Tibial nerve (tissue), 4 donors: ENCODE data around the gene TRAF3.

ENCODE experiments used
- EP300 ChIP-seq, 2 donors: sonication (generic); formaldehyde crosslinking; IDR thresholded peaks; one replicate each; pipeline ENCODE4 v1.6.1; 2017; ENCODE audit warnings: antibody characterized with exemption in 2 of 2, mild to moderate bottlenecking in 1 of 2
- POLR2A ChIP-seq, 2 donors: fragments of 450-650 bp; IDR thresholded peaks; one replicate each; pipeline ENCODE4 v1.6.1; 2017; ENCODE audit warnings: antibody characterized with exemption in 2 of 2, mild to moderate bottlenecking in 2 of 2, moderate library complexity in 2 of 2
- TF ChIP-seq, protein P1 (sequence below), 5 experiments: fragments of 200-600 bp in 3 of 5; fragments of 450-650 bp in 2 of 5; sonication (generic) in 3 of 5; IDR thresholded peaks; one replicate each; pipeline ENCODE4 v1.5.1; 2016 to 2019; ENCODE audit warnings: antibody characterized with exemption in 5 of 5, mild to moderate bottlenecking in 3 of 5, moderate library complexity in 2 of 5

DNA sequence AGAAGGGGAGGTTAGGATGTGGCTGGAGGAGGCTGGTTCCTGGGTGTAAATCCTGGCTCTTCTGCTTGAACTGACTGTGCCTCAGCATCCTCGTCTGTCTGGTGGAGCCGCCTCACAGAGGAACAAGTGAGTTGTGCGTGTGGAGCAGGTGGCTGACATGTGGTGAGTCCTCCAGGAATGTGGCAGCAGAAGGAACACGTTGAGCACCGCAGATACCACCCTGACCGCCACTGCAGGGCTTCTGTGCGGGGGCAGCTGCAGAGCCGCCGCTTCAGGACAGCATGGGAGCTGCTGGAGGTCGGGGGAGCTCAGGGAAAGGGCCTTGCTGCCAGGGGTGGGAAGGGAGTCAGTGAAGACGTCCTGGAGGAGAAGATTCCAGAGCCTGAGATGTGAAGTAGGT is 48.9 kb downstream of the TRAF3 start:
- TF ChIP-seq, protein P1, sequence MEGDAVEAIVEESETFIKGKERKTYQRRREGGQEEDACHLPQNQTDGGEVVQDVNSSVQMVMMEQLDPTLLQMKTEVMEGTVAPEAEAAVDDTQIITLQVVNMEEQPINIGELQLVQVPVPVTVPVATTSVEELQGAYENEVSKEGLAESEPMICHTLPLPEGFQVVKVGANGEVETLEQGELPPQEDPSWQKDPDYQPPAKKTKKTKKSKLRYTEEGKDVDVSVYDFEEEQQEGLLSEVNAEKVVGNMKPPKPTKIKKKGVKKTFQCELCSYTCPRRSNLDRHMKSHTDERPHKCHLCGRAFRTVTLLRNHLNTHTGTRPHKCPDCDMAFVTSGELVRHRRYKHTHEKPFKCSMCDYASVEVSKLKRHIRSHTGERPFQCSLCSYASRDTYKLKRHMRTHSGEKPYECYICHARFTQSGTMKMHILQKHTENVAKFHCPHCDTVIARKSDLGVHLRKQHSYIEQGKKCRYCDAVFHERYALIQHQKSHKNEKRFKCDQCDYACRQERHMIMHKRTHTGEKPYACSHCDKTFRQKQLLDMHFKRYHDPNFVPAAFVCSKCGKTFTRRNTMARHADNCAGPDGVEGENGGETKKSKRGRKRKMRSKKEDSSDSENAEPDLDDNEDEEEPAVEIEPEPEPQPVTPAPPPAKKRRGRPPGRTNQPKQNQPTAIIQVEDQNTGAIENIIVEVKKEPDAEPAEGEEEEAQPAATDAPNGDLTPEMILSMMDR (IDR thresholded peaks at IDR 0.05): no peak
- no peak for TF ChIP-seq POLR2A (IDR thresholded peaks at IDR 0.05)
- TF ChIP-seq EP300 (IDR thresholded peaks at IDR 0.05): no peak
